ENCODE results near the gene BCL6. TPM values are rescaled to one million over a fixed set of nuclear protein-coding genes. Genes with fewer than 3 reads are reported as not detected.

The BCL6 gene
- total and polyA plus RNA-seq, 2 of the 8 experiments (the other 6 are each of a cell fraction or from before 2014, with no cell fraction given): 5.7 to 10.4 TPM

DNA sequence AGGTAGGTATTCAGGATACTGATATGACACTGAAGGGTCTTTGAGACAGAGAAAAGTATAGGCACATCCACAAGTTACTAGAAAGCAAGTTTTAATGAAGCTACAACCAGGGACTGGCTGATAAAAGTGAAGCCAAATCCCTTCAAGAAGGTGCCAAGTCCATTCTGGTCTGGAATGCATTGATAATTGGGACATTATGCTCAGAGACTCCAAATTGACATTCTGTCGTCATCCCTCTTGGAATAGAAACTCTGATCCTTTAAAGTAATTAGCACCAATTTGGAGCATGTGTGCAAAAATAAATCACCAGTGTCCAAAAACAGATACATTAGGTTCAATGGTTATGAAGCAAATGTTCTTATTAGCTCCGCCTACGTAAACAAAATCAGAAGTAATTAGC, 47.3 kb upstream of the BCL6 start (continued):
- no peak for TF ChIP-seq SAP30 (IDR thresholded peaks at IDR 0.05; ENCODE audit: insufficient read depth, insufficient replicate concordance, low read length)
- TF ChIP-seq, protein P1, sequence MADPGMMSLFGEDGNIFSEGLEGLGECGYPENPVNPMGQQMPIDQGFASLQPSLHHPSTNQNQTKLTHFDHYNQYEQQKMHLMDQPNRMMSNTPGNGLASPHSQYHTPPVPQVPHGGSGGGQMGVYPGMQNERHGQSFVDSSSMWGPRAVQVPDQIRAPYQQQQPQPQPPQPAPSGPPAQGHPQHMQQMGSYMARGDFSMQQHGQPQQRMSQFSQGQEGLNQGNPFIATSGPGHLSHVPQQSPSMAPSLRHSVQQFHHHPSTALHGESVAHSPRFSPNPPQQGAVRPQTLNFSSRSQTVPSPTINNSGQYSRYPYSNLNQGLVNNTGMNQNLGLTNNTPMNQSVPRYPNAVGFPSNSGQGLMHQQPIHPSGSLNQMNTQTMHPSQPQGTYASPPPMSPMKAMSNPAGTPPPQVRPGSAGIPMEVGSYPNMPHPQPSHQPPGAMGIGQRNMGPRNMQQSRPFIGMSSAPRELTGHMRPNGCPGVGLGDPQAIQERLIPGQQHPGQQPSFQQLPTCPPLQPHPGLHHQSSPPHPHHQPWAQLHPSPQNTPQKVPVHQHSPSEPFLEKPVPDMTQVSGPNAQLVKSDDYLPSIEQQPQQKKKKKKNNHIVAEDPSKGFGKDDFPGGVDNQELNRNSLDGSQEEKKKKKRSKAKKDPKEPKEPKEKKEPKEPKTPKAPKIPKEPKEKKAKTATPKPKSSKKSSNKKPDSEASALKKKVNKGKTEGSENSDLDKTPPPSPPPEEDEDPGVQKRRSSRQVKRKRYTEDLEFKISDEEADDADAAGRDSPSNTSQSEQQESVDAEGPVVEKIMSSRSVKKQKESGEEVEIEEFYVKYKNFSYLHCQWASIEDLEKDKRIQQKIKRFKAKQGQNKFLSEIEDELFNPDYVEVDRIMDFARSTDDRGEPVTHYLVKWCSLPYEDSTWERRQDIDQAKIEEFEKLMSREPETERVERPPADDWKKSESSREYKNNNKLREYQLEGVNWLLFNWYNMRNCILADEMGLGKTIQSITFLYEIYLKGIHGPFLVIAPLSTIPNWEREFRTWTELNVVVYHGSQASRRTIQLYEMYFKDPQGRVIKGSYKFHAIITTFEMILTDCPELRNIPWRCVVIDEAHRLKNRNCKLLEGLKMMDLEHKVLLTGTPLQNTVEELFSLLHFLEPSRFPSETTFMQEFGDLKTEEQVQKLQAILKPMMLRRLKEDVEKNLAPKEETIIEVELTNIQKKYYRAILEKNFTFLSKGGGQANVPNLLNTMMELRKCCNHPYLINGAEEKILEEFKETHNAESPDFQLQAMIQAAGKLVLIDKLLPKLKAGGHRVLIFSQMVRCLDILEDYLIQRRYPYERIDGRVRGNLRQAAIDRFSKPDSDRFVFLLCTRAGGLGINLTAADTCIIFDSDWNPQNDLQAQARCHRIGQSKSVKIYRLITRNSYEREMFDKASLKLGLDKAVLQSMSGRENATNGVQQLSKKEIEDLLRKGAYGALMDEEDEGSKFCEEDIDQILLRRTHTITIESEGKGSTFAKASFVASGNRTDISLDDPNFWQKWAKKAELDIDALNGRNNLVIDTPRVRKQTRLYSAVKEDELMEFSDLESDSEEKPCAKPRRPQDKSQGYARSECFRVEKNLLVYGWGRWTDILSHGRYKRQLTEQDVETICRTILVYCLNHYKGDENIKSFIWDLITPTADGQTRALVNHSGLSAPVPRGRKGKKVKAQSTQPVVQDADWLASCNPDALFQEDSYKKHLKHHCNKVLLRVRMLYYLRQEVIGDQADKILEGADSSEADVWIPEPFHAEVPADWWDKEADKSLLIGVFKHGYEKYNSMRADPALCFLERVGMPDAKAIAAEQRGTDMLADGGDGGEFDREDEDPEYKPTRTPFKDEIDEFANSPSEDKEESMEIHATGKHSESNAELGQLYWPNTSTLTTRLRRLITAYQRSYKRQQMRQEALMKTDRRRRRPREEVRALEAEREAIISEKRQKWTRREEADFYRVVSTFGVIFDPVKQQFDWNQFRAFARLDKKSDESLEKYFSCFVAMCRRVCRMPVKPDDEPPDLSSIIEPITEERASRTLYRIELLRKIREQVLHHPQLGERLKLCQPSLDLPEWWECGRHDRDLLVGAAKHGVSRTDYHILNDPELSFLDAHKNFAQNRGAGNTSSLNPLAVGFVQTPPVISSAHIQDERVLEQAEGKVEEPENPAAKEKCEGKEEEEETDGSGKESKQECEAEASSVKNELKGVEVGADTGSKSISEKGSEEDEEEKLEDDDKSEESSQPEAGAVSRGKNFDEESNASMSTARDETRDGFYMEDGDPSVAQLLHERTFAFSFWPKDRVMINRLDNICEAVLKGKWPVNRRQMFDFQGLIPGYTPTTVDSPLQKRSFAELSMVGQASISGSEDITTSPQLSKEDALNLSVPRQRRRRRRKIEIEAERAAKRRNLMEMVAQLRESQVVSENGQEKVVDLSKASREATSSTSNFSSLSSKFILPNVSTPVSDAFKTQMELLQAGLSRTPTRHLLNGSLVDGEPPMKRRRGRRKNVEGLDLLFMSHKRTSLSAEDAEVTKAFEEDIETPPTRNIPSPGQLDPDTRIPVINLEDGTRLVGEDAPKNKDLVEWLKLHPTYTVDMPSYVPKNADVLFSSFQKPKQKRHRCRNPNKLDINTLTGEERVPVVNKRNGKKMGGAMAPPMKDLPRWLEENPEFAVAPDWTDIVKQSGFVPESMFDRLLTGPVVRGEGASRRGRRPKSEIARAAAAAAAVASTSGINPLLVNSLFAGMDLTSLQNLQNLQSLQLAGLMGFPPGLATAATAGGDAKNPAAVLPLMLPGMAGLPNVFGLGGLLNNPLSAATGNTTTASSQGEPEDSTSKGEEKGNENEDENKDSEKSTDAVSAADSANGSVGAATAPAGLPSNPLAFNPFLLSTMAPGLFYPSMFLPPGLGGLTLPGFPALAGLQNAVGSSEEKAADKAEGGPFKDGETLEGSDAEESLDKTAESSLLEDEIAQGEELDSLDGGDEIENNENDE (IDR thresholded peaks at IDR 0.05; ENCODE audit: insufficient replicate concordance, low read length): no peak
- TF ChIP-seq NANOG (IDR thresholded peaks at IDR 0.05; ENCODE audit: insufficient read depth, low read depth, low read length, poor library complexity, severe bottlenecking): no peak
- TF ChIP-seq BCL11A (IDR thresholded peaks at IDR 0.05; ENCODE audit: low read depth in 2 of 2, low read length in 2 of 2): no peak
- no peak for TF ChIP-seq RBBP5 (IDR thresholded peaks at IDR 0.05; ENCODE audit: borderline replicate concordance, low read depth, low read length)
- no peak for TF ChIP-seq SIRT6 (IDR thresholded peaks at IDR 0.05; ENCODE audit: low read length)
